Upper lobe of left lung (tissue), 4 donors: ENCODE data around the gene GLO1.

ENCODE experiments used
- CTCF ChIP-seq, 6 experiments: fragments of 450-650 bp in 4 of 6; fragments of 200-600 bp in 2 of 6; sonication (generic) in 2 of 6; IDR thresholded peaks; one replicate each; pipeline ENCODE4 v1.5.1; 2016 to 2019; ENCODE audit warnings: antibody characterized with exemption in 6 of 6
- EP300 ChIP-seq, 4 donors: sonication (generic); formaldehyde crosslinking; IDR thresholded peaks; one replicate each; pipeline ENCODE4 v1.5.1; 2017; ENCODE audit warnings: antibody characterized with exemption in 4 of 4, control low read depth in 2 of 4
- POLR2A ChIP-seq, 4 donors: fragments of 450-650 bp; IDR thresholded peaks; one replicate each; pipeline ENCODE4 v1.5.1; 2016 to 2017; ENCODE audit warnings: antibody characterized with exemption in 4 of 4, mild to moderate bottlenecking in 2 of 4

GRCh38 chr6:38687043-38687353 lies 15.9 kb downstream of the GLO1 start:
- no peak for TF ChIP-seq CTCF (IDR thresholded peaks at IDR 0.05)
- TF ChIP-seq EP300 (IDR thresholded peaks at IDR 0.05): no peak
- no peak for TF ChIP-seq POLR2A (IDR thresholded peaks at IDR 0.05)
